BJ (cell line): ENCODE data around the gene UPB1. TPM values are rescaled to one million over a fixed set of nuclear protein-coding genes. Genes with fewer than 3 reads are reported as not detected.

Experiments used
- CTCF ChIA-PET: fragments of 350-600 bp; formaldehyde crosslinking; extraction: SDS; loops from one replicate; lab custom pipeline; 2021; ENCODE audit warnings: antibody characterized with exemption, inconsistent platforms; lab: Yijun Ruan, JAX
- POLR2A ChIA-PET: fragments of 300-600 bp; sonication (Branson Sonifier 250); formaldehyde crosslinking; extraction: SDS; loops from one replicate; lab custom pipeline; 2021; ENCODE audit warnings: antibody characterized with exemption; lab: Charles Lee
- DNase-seq: peaks from one replicate; pipeline ENCODE4 v3.0.0-alpha.2; 2011; ENCODE audit warnings: low read depth
- H3K27me3 ChIP-seq: 2 replicates; pipeline ENCODE4 v1.6.0; 2011; ENCODE audit warnings: low read length; ENCODE audit not compliant: control insufficient read depth, insufficient read depth
- H3K36me3 ChIP-seq: 2 replicates; pipeline ENCODE4 v1.5.1; 2011; ENCODE audit warnings: low read length; ENCODE audit not compliant: control insufficient read depth, insufficient read depth
- H3K4me3 ChIP-seq: 2 replicates; pipeline ENCODE4 v1.5.1; 2011; ENCODE audit warnings: low read depth, mild to moderate bottlenecking, control low read depth, low read length
- polyA plus RNA-seq: library from polyadenylated mRNA; depleted of rRNA; stranded (reverse); fragments of >200 nt; gene quantifications from 2 replicates; pipeline ENCODE4 v1.2.3, GENCODE V29; 2011
- TF ChIP-seq, protein P1 (sequence below): IDR thresholded peaks from 2 replicates; pipeline ENCODE4 v1.5.1; 2011; ENCODE audit warnings: low read depth, mild to moderate bottlenecking, control low read depth, inconsistent platforms, low read length, moderate library complexity; ENCODE audit not compliant: insufficient read depth

The UPB1 gene
- polyA plus RNA-seq, 1 experiment, result 0.09 TPM

DNA sequence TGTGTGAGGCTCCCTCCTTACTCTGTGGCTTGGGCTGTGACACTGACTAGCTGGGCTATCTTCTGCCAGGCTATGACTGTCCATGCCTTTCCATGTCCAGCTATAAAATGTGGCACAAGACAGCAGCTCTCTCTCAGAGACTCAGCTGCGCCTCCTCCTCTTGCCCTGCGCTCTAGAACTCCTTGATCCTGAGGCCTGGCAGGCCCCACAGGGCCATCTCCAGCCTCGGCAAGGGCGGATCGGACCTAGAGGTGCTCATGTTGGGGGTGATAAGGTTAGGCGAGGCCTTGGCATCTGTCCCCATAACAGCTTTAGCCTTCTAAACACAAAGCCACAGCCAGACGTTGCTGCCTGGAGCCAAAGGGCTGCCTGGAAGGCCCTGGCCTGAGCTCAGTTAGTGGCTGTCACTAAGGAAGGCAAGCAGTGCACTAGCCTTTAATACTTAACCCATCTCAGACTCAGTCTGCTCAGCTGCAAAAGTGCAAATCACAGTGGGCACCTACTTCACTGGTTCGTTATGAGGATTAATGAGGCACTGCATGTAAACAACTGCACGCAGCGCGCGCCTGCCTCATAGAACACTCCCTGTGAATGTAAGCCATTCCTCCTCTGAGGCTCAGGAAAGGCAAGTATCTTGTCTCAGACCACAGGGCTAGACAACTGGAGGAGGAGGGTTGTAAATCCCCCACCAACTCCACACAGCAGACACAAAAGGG lies 58.6 kb downstream of the UPB1 start:
- TF ChIP-seq, protein P1, sequence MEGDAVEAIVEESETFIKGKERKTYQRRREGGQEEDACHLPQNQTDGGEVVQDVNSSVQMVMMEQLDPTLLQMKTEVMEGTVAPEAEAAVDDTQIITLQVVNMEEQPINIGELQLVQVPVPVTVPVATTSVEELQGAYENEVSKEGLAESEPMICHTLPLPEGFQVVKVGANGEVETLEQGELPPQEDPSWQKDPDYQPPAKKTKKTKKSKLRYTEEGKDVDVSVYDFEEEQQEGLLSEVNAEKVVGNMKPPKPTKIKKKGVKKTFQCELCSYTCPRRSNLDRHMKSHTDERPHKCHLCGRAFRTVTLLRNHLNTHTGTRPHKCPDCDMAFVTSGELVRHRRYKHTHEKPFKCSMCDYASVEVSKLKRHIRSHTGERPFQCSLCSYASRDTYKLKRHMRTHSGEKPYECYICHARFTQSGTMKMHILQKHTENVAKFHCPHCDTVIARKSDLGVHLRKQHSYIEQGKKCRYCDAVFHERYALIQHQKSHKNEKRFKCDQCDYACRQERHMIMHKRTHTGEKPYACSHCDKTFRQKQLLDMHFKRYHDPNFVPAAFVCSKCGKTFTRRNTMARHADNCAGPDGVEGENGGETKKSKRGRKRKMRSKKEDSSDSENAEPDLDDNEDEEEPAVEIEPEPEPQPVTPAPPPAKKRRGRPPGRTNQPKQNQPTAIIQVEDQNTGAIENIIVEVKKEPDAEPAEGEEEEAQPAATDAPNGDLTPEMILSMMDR, result no peak
- H3K27me3 ChIP-seq, result no peaks in the 10 kb centered on the region
- ChIA-PET CTCF (interaction anchor here (0.6 to 0.8 kb wide), 2 partner anchors 18 to 306 kb away, joined by 3 read pairs; no protein-coding TSS in a partner anchor), POLR2A (no interaction called here)
- no peak for DNase-seq
- H3K4me3 ChIP-seq, result peak overlapping the region; percentile 83
- peaks cover 8% of the 10 kb centered on the region for H3K36me3 ChIP-seq

DNA sequence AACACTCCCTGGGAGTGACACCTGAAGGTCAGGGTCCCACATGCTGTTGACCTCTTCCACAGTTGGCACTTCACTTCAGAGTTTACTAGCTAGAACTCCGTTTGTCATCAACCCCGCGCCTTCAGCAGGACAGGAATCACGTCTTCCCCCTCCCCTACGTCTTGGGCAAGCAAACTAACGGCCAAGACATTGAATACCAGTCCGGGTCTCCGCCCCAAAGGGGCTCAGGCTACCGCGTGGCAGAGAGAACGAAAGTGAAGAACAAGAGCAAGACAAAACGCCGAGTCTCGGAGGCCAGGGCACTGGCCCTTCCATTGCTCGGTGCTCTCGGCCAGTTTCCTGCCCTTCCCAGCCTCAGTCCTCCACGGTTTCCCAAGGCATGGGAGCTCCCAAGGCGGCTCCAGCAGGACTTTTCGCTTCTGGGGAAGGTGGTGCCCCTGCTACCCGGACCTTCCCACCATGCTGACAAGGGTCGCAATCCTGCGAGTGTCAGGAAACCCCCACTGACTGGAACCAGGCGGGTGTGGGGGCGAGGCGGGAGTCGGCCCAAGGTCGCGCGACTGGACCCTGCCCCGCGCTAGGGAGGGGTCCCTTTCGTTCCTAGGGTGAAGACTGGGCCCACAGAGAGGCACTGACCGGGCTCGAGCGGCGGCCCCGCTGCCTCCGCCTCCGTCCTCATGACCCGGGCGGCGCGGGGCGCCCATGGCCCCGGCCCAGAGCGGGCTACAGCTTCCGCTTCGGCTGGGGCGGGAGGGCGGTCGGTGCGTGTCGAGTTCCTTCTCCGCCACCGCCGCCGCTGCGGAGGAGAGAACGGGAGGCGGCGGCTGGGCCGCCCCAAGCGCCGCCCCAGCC lies 59.4 kb downstream of the UPB1 start, which contains the start of gene GUCD1:
GUCD1 (minus strand) TSS at position 826 of the 852 bp plus-strand sequence; CDS start at position 679, 147 bp downstream.
- CTCF ChIA-PET, result interaction anchor here (0.8 kb wide), 1 partner anchor 19 kb away, joined by 3 read pairs; no protein-coding TSS in a partner anchor

DNA sequence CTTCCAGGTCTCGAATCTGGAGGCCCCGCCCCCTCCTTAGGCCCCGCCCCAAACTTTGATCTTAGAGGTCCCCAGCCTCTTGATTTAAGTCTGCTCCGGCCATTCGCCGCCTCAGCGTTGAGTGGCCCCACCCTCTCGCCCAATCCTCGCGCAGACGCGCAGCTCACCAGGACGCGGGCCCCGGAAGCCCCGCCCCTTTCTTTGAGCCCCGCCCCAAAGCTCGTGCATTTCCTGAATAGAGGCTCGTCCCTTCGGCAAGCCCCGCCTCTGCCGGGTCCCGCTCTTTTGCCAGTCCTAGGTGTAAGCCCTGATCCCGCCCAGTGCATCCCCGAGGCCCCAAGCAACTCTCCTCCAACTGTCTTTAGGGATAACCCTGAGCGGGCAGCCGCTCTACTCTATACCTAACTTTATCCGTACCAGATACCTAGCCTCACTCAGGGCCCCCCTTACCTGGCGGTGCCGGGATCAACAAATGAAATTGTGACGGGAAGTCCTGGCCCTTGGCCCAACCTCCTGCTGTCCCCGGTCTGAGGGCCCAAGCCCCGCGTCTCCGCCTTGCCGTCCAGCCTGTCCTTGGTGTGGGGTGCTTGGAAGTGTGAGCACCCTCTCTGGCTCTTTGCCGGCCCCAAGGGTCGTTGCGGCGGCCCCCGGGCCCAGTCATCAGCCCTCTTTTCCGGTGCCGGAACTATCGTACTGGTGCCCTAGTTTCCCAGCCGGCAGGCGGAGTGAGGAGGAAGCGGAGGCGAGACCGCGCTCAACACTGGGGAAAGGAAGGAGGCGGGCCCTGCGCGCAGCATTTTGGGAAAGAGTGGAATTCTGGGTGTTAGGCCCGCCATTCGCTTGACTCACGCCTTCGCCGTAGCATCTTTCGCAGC lies 60.3 kb downstream of the UPB1 start, which contains the start of gene SNRPD3:
SNRPD3 (plus strand) TSS at position 835 of the 875 bp plus-strand sequence. CDS start 1,676 bp downstream, outside the sequence.
- DNase-seq, result peak; percentile 95
- ChIA-PET CTCF (no interaction called here), POLR2A (interaction anchor here (0.6 kb wide), 1 partner anchor 119 kb away, joined by 10 read pairs; no protein-coding TSS in a partner anchor)
- no peaks in the 10 kb centered on the region for H3K27me3 ChIP-seq
- TF ChIP-seq, protein P1, result peak; percentile 35; the same call in 1 of the 2 replicates
- peak within 1 kb of the TSS; percentile 92 for H3K4me3 ChIP-seq
- peaks cover 10% of the 10 kb centered on the region for H3K36me3 ChIP-seq

More for the DNA sequence above, 59.4 kb downstream of the UPB1 start, which contains the start of gene GUCD1:
- Histone ChIP-seq H3K4me3 (peak within 1 kb of the TSS; percentile 92), H3K36me3 (peaks cover 9% of the 10 kb centered on the region), H3K27me3 (no peaks in the 10 kb centered on the region)
- no peak for DNase-seq
- POLR2A ChIA-PET, result no interaction called here
- TF ChIP-seq, protein P1, result no peak

DNA sequence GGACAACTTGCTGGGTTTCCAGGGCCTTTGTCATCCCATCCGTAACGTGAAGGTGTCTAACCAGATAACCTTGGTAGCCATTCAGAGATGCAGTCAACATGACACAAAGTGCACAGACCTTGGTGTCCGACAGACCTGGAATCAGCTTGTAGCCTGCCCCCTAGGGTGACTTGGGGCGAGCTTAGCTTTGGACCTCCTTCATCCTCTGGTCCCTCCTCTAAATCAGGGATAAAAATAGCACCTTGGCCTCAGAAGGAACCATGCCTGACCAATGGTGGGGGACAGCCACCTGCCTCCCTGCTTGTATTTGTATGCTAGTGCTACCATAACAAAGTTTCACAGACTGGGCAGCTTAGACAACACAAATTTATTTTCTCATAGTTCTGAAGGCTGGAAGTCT lies 64.3 kb downstream of the UPB1 start:
- no peak overlapping the region for H3K4me3 ChIP-seq
- POLR2A ChIA-PET, result no interaction called here
- H3K27me3 ChIP-seq, result no peaks in the 10 kb centered on the region
- CTCF ChIA-PET, result no interaction called here
- TF ChIP-seq, protein P1, result no peak
- DNase-seq, result no peak
- H3K36me3 ChIP-seq, result peaks cover 9% of the 10 kb centered on the region
